CD14-positive monocyte (primary cell): Measurements from ENCODE around the gene SOCS2. TPM values are rescaled to one million over a fixed set of nuclear protein-coding genes. Genes with fewer than 3 reads are reported as not detected.

Source experiments
- DNase-seq, 3 donors: peaks; one replicate each; pipeline ENCODE4 v3.0.0-alpha.2; 2011 to 2022
- H2AFZ ChIP-seq: 2 replicates; pipeline ENCODE4 v1.6.0; 2012; ENCODE audit warnings: mild to moderate bottlenecking, low read depth, low read length, inconsistent platforms; ENCODE audit not compliant: insufficient read depth, poor library complexity, severe bottlenecking
- H3K27ac ChIP-seq, 2 donors: 1 replicate in 1 of 2; 2 replicates in 1 of 2; pipeline ENCODE4 v1.5.1; 2012 to 2013; ENCODE audit warnings: low read length in 2 of 2, control low read depth in 1 of 2, inconsistent platforms in 1 of 2, low read depth in 1 of 2, mild to moderate bottlenecking in 1 of 2
- H3K27me3 ChIP-seq, 2 donors: one replicate each; pipeline versions ENCODE4 v1.6.0 to v1.6.1; 2011 to 2013; ENCODE audit warnings: low read length in 2 of 2; ENCODE audit not compliant: control insufficient read depth in 2 of 2, insufficient read depth in 2 of 2
- H3K36me3 ChIP-seq, 2 donors: replicated peaks in 1 of 2; 1 replicate in 1 of 2; 2 replicates in 1 of 2; pipeline versions ENCODE4 v1.5.1 to v1.6.1; 2012 to 2013; ENCODE audit warnings: low read length in 2 of 2, control low read depth in 1 of 2, inconsistent platforms in 1 of 2, mild to moderate bottlenecking in 1 of 2; ENCODE audit not compliant: insufficient read depth in 2 of 2, control insufficient read depth in 1 of 2
- H3K4me1 ChIP-seq, 2 donors: 1 replicate in 1 of 2; 2 replicates in 1 of 2; pipeline versions ENCODE4 v1.5.1 to v1.6.1; 2012 to 2013; ENCODE audit warnings: low read length in 2 of 2, control low read depth in 1 of 2, inconsistent platforms in 1 of 2, mild to moderate bottlenecking in 1 of 2, moderate library complexity in 1 of 2; ENCODE audit not compliant: insufficient read depth in 2 of 2, control insufficient read depth in 1 of 2
- H3K4me2 ChIP-seq: replicated peaks from 2 replicates; pipeline ENCODE3; 2012; ENCODE audit warnings: low read length, moderate library complexity, mild to moderate bottlenecking; ENCODE audit not compliant: poor library complexity, severe bottlenecking; ENCODE audit errors: extremely low read depth
- H3K4me3 ChIP-seq, 3 experiments: fragments of 200-600 bp in 1 of 3; sonication (generic) in 1 of 3; replicated peaks in 1 of 3; 1 replicate in 2 of 3; 2 replicates in 1 of 3; pipeline ENCODE4 v1.5.1; 2011 to 2013; ENCODE audit warnings: low read length in 3 of 3, mild to moderate bottlenecking in 3 of 3, control low read depth in 2 of 3, low read depth in 2 of 3, inconsistent platforms in 1 of 3, moderate library complexity in 1 of 3
- H3K79me2 ChIP-seq: 2 replicates; pipeline ENCODE4 v1.6.0; 2012; ENCODE audit warnings: mild to moderate bottlenecking, control low read depth, inconsistent platforms, low read length, moderate library complexity; ENCODE audit not compliant: insufficient read depth
- H3K9ac ChIP-seq: 2 replicates; pipeline ENCODE4 v1.6.0; 2017; ENCODE audit warnings: low read length, mild to moderate bottlenecking; ENCODE audit not compliant: insufficient read depth, poor library complexity, severe bottlenecking
- H3K9me3 ChIP-seq, 2 donors: replicated peaks in 1 of 2; 1 replicate in 1 of 2; 2 replicates in 1 of 2; pipeline versions ENCODE4 v1.5.1 to v1.6.1; 2012 to 2013; ENCODE audit warnings: low read length in 2 of 2, control low read depth in 1 of 2; ENCODE audit not compliant: control insufficient read depth in 1 of 2, insufficient read depth in 1 of 2
- H4K20me1 ChIP-seq: 2 replicates; pipeline ENCODE4 v1.6.0; 2012; ENCODE audit warnings: mild to moderate bottlenecking, low read length, control low read depth, moderate library complexity; ENCODE audit not compliant: insufficient read depth
- H3K27ac Mint-ChIP-seq, 7 donors: one replicate each; pipeline ENCODE4 v1.8.0; 2020; ENCODE audit warnings: mild to moderate bottlenecking in 7 of 7, mixed read lengths in 7 of 7, moderate library complexity in 6 of 7, inconsistent platforms in 2 of 7
- H3K27me3 Mint-ChIP-seq, 3 donors: one replicate each; pipeline ENCODE4 v1.8.0; 2021 to 2022; ENCODE audit warnings: low read depth in 3 of 3, mild to moderate bottlenecking in 3 of 3, mixed read lengths in 3 of 3, moderate library complexity in 3 of 3, inconsistent platforms in 1 of 3
- H3K36me3 Mint-ChIP-seq, 2 donors: one replicate each; pipeline ENCODE4 v1.8.0; 2020; ENCODE audit warnings: mixed read lengths in 2 of 2, inconsistent platforms in 1 of 2, mild to moderate bottlenecking in 1 of 2
- H3K4me1 Mint-ChIP-seq: one replicate; pipeline ENCODE4 v1.8.0; 2020; ENCODE audit warnings: mild to moderate bottlenecking, mixed read lengths
- H3K4me3 Mint-ChIP-seq, 2 donors: one replicate each; pipeline ENCODE4 v1.8.0; 2020; ENCODE audit warnings: mild to moderate bottlenecking in 2 of 2, mixed read lengths in 2 of 2, moderate library complexity in 1 of 2
- H3K9me3 Mint-ChIP-seq, 7 donors: one replicate each; pipeline ENCODE4 v1.8.0; 2020 to 2022; ENCODE audit warnings: mixed read lengths in 7 of 7, mild to moderate bottlenecking in 6 of 7, moderate library complexity in 6 of 7, inconsistent platforms in 2 of 7
- WGBS: methylation state at CpG from one replicate; pipeline ENCODE4 v1.1.5; 2013; ENCODE audit warnings: missing lambda C conversion rate; ENCODE audit not compliant: insufficient coverage; 5-methylcytosine and 5-hydroxymethylcytosine counted together
- intact Hi-C, 2 donors: fragments of 100-400 bp; cut with micrococcal nuclease; formaldehyde crosslinking; loops; one replicate each; pipeline versions ENCODE4 v1.15.0 to v1.15.1; 2023
- polyA plus RNA-seq, 3 donors: library from polyadenylated mRNA; depleted of rRNA in 1 of 3; unstranded in 2 of 3; stranded (reverse) in 1 of 3; fragments of 300-500 nt in 2 of 3; fragments of >200 nt in 1 of 3; fragmentation: Illumina TruSeq in 2 of 3; gene quantifications; 1 replicate in 2 of 3; 2 replicates in 1 of 3; pipeline ENCODE4 v1.2.3, GENCODE V29; 2012 to 2021
- TF ChIP-seq, protein P1 (sequence below): fragments of 200-600 bp; IDR thresholded peaks from one replicate; pipeline ENCODE4 v1.8.0; 2022; ENCODE audit warnings: antibody characterized with exemption, mild to moderate bottlenecking

SOCS2 gene
- polyA plus RNA-seq, 3 donors = 0.18 to 0.91 (median 0.22) TPM

DNA sequence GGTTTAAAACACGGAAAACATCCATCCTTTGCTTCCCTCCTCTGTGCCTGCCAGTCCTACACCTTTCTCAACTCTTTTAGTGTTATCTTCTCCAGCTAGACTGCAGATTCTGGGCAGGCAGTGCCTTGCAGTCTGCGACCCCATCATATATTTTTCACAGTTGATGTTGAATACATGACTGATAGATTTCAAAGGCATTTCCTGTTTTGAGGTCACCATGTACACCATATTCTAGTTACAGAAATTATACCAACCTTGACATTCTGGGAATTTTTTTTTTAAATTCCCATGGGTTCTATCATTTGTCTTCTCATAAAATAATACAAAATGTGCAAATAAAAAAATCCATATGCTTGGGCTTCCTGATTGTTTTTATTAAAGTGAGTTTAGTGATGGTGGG is 16.6 kb downstream of the SOCS2 start:
- Mint-ChIP-seq H3K27ac (no peak overlapping the region), H3K27me3 (peaks cover 34 to 50% (median 36%) of the 10 kb centered on the region in 3 donors), H3K4me3 (peak overlapping the region in 1 of 2 donors; percentile 28), H3K9me3 (peaks cover 0 to 3% (median 0%) of the 10 kb centered on the region in 7 donors), H3K36me3 (peaks cover 0 to 5% of the 10 kb centered on the region in 2 donors), H3K4me1 (peaks cover 25% of the 10 kb centered on the region)
- H3K4me1 ChIP-seq = peaks cover 6 to 17% of the 10 kb centered on the region in 2 donors
- intact Hi-C loops = no loop called here
- H4K20me1 ChIP-seq = no peaks in the 10 kb centered on the region
- peaks cover 26 to 35% of the 10 kb centered on the region in 2 donors for H3K27me3 ChIP-seq
- WGBS = 100% methylated on average over 1 of the region's 2 CpGs
- H3K9ac ChIP-seq = no peak overlapping the region
- H3K9me3 ChIP-seq = no peaks in the 10 kb centered on the region
- no peak overlapping the region for H3K4me3 ChIP-seq
- H2AFZ ChIP-seq = no peak overlapping the region
- no peaks in the 10 kb centered on the region for H3K79me2 ChIP-seq
- H3K36me3 ChIP-seq = no peaks in the 10 kb centered on the region
- no peak overlapping the region for H3K4me2 ChIP-seq
- TF ChIP-seq, protein P1, sequence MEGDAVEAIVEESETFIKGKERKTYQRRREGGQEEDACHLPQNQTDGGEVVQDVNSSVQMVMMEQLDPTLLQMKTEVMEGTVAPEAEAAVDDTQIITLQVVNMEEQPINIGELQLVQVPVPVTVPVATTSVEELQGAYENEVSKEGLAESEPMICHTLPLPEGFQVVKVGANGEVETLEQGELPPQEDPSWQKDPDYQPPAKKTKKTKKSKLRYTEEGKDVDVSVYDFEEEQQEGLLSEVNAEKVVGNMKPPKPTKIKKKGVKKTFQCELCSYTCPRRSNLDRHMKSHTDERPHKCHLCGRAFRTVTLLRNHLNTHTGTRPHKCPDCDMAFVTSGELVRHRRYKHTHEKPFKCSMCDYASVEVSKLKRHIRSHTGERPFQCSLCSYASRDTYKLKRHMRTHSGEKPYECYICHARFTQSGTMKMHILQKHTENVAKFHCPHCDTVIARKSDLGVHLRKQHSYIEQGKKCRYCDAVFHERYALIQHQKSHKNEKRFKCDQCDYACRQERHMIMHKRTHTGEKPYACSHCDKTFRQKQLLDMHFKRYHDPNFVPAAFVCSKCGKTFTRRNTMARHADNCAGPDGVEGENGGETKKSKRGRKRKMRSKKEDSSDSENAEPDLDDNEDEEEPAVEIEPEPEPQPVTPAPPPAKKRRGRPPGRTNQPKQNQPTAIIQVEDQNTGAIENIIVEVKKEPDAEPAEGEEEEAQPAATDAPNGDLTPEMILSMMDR = no peak
- DNase-seq = no peak
- H3K27ac ChIP-seq = no peak overlapping the region

DNA sequence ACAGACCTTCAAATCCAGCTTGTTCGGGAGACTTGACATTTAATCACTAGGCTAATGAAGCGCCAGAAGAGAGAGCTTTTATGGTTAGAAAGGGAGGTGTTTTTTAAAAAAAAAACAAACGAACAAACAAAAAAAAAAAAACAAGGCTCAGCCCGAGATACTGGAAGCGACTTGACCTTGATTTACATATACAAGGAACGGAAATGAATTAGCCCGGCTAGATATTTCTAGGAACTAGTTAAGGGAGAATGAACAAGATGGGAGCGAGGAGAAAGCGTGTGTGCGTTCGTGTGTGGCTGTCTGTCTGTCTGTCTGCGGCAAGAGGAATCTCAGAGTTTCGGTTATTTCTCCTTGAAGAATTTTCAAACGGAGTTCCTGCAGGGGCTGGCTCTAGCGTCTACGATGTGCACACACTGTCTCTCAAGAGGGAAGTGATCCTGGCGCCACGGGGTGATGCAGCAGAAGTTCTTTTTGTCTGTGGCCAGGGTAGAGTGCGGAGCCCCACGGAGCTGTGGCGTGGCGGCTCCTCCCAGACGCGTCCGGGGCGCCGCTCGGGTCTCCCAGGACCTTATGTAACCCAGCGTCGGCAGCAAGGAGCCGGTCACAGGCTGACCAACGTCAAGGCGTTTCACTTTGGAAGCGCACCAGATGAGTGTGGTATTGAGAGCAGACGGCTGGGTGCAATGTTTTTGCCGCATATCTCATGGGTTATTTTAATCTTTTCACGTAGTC is 18.8 kb downstream of the SOCS2 start:
- H3K4me3 Mint-ChIP-seq = peak overlapping the region; percentile 80 to 92
- no peak overlapping the region for H3K27ac ChIP-seq

More for the DNA sequence above, 18.8 kb downstream of the SOCS2 start:
- Histone ChIP-seq H3K4me3 (peak overlapping the region; percentile 35 to 66 (median 38)), H3K9me3 (no peaks in the 10 kb centered on the region), H3K4me2 (peak overlapping the region; percentile 70), H3K9ac (peak overlapping the region; percentile 6), H3K4me1 (peaks cover 6 to 17% of the 10 kb centered on the region in 2 donors), H3K79me2 (no peaks in the 10 kb centered on the region), H3K36me3 (no peaks in the 10 kb centered on the region), H3K27me3 (peaks cover 21 to 42% of the 10 kb centered on the region in 2 donors), H4K20me1 (no peaks in the 10 kb centered on the region), H2AFZ (peak overlapping the region; percentile 43)
- Mint-ChIP-seq H3K27ac (peak overlapping the region; percentile 21 to 84 (median 61)), H3K36me3 (peaks cover 0 to 6% of the 10 kb centered on the region in 2 donors), H3K27me3 (peaks cover 35 to 51% (median 40%) of the 10 kb centered on the region in 3 donors), H3K9me3 (peaks cover 0 to 3% (median 0%) of the 10 kb centered on the region in 7 donors), H3K4me1 (peaks cover 31% of the 10 kb centered on the region)
- DNase-seq = peak; percentile 87 to 88 (median 88)
- intact Hi-C loops = no loop called here
- TF ChIP-seq, protein P1 = no peak
- under 1% methylated on average over 31 of the region's 37 CpGs for WGBS
